Activated naive CD8-positive, alpha-beta T cell treated with anti-CD3 and anti-CD28 coated beads for 36 hours (primary cell): ENCODE data around the gene TKTL1. TPM values are rescaled to one million over a fixed set of nuclear protein-coding genes. Genes with fewer than 3 reads are reported as not detected.
"Not testable (repeated sequence)": the region's sequence is repeated elsewhere in the genome, so short reads cannot be mapped to it uniquely, and the experiment has no call there.

Experiments
- DNase-seq: peaks from one replicate; pipeline ENCODE4 v3.0.0; 2021
- H3K27ac Mint-ChIP-seq: one replicate; pipeline ENCODE4 v1.8.0; 2022; ENCODE audit warnings: mild to moderate bottlenecking, moderate library complexity, mixed read lengths
- H3K27me3 Mint-ChIP-seq: one replicate; pipeline ENCODE4 v1.8.0; 2022; ENCODE audit warnings: mild to moderate bottlenecking, mixed read lengths
- H3K36me3 Mint-ChIP-seq: one replicate; pipeline ENCODE4 v1.8.0; 2021; ENCODE audit warnings: mild to moderate bottlenecking, mixed read lengths
- H3K4me1 Mint-ChIP-seq: one replicate; pipeline ENCODE4 v1.8.0; 2021; ENCODE audit warnings: mixed read lengths
- H3K4me3 Mint-ChIP-seq: one replicate; pipeline ENCODE4 v1.8.0; 2022; ENCODE audit warnings: mild to moderate bottlenecking, moderate library complexity, mixed read lengths
- H3K9me3 Mint-ChIP-seq: one replicate; pipeline ENCODE4 v1.8.0; 2022; ENCODE audit warnings: mixed read lengths
- total RNA-seq, 2 experiments: library from RNA; stranded (reverse); gene quantifications; one replicate each; pipeline ENCODE4 v1.2.3, GENCODE V29; 2021

TKTL1 gene, protein sequence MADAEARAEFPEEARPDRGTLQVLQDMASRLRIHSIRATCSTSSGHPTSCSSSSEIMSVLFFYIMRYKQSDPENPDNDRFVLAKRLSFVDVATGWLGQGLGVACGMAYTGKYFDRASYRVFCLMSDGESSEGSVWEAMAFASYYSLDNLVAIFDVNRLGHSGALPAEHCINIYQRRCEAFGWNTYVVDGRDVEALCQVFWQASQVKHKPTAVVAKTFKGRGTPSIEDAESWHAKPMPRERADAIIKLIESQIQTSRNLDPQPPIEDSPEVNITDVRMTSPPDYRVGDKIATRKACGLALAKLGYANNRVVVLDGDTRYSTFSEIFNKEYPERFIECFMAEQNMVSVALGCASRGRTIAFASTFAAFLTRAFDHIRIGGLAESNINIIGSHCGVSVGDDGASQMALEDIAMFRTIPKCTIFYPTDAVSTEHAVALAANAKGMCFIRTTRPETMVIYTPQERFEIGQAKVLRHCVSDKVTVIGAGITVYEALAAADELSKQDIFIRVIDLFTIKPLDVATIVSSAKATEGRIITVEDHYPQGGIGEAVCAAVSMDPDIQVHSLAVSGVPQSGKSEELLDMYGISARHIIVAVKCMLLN
- total RNA-seq: 1 to 10 TPM in 1 of 2 experiments, under 1 TPM in 1; 0.72 to 1.1 TPM

DNA sequence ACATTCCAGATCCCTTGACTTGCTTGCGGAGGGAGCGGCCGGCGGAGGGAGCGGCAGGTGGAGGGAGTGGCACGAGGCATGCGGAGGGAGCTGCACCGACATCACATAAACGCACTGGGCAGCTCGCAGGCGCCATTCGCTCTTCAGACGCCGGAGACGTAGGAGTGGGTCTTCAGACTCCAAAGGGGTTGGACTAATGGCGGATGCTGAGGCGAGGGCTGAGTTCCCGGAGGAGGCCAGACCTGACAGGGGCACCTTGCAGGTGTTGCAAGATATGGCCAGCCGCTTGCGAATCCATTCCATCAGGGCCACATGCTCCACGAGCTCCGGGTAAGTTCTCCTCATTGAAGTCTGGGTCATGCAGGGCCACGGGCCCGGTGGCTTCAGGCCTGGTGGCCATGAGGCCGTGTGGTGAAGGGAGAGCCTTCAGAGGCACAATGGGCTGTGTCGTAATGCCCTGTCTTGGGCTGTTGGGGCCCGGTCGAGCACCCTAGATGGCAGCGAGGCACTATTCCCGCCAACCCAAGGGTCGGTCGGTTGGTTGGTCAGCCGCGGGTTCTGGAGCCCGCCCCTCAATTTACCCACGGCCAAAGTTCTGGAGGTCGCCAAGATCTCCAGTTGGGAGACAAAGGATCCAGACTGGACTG, at the start of gene TKTL1:
Gene TKTL1, plus strand, starts transcription at position 132 of the 647 bp plus-strand sequence. Its CDS starts 65 bp downstream, at position 197.
- Mint-ChIP-seq H3K4me3 (no peak within 1 kb of the TSS), H3K27ac (no peak within 1 kb of the TSS), H3K27me3 (no peaks in the 10 kb centered on the region), H3K4me1 (peaks cover 3% of the 10 kb centered on the region), H3K9me3 (no peaks in the 10 kb centered on the region), H3K36me3 (no peaks in the 10 kb centered on the region)
- DNase-seq: no peak

DNA sequence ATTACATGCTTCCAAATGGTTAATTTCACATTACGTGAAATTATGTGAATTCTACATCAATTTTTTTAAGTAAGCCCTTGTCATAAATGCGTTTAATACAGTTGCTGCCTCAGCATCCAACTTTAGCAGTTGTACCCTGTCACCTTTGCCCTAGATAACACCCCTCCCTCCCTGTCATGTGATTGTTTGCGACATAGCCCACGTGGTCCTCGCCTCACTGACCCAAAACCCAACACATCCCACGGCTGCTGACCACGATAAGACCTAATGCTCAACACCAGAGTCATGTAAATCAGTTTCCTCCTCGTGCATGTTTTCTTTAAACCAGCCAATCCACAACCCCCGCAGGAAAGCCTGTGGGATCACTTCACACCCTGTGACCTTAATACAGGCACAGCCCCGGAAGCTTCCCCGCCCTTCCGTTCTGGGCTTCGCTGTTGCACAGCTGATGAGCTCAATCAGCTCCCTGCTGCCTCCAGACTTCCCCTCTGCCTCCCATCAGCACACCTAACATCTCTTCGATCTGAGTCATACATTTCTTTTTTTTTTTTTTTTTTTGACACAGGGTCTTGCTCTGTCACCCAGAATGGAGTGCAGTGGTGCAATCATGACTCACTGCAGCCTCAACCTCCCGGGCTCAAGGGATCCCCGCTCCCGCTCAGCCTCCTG, 48.1 kb upstream of the TKTL1 start:
- H3K36me3 Mint-ChIP-seq, H3K4me1 Mint-ChIP-seq, H3K27ac Mint-ChIP-seq, H3K4me3 Mint-ChIP-seq, H3K27me3 Mint-ChIP-seq, DNase-seq, H3K9me3 Mint-ChIP-seq: not testable (repeated sequence)

DNA sequence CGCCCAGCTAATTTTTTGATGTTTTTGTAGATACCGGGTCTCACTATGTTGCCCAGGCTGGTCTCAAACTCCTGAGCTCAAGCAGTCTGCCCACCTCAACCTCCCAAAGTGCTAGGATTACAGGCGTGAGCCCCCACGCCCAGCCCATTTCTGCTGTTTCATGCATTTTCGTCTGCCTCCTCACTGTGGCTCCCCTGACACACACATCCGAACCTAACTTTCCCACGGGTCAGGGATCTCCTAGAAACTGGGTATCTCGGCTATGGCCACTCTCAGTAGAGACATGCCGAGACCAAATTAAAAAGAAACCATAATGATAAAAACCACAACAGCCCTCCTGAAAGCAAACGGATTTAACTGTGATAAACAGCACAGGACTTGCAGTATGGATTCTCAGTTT, 47.5 kb upstream of the TKTL1 start:
- not testable (repeated sequence) for H3K27ac Mint-ChIP-seq, DNase-seq, H3K27me3 Mint-ChIP-seq, H3K4me1 Mint-ChIP-seq, H3K4me3 Mint-ChIP-seq, H3K36me3 Mint-ChIP-seq, H3K9me3 Mint-ChIP-seq

DNA sequence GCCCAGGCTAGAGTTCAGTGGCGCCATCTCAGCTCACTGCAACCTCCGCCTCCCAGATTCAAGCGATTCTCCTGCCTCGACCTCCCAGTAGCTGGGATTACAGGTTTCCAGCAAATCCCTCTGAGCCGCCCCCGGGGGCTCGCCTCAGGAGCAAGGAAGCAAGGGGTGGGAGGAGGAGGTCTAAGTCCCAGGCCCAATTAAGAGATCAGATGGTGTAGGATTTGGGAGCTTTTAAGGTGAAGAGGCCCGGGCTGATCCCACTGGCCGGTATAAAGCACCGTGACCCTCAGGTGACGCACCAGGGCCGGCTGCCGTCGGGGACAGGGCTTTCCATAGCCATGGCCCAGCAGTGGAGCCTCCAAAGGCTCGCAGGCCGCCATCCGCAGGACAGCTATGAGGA, 38.3 kb upstream of the TKTL1 start, which contains the start of gene OPN1MW3:
Gene OPN1MW3, plus strand, starts transcription at position 301 of the 400 bp plus-strand sequence. Its CDS starts 38 bp downstream, at position 339.
- H3K4me3 Mint-ChIP-seq, H3K27ac Mint-ChIP-seq, H3K4me1 Mint-ChIP-seq, H3K9me3 Mint-ChIP-seq, H3K27me3 Mint-ChIP-seq, H3K36me3 Mint-ChIP-seq, DNase-seq: not testable (repeated sequence)

DNA sequence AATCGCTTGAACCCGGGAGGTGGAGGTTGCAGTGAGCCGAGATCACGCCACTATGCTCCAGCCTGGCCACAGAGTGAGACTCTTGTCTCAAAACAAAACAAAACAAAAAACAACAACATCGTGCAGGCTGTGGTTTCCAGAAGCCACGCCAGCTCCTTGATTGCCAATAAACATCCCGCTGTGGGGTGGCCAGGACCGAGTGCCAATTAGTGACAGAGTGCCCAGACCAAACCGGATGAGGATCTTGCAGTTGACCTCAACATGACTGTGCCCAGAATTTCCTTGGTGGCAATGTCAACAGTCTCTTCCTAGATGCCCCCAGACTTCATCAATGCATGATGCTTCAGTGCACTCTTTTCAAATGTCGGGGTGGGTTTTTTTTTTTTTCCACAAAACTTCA, 36.9 kb upstream of the TKTL1 start:
- DNase-seq, H3K27me3 Mint-ChIP-seq, H3K27ac Mint-ChIP-seq, H3K36me3 Mint-ChIP-seq, H3K9me3 Mint-ChIP-seq, H3K4me1 Mint-ChIP-seq, H3K4me3 Mint-ChIP-seq: not testable (repeated sequence)

DNA sequence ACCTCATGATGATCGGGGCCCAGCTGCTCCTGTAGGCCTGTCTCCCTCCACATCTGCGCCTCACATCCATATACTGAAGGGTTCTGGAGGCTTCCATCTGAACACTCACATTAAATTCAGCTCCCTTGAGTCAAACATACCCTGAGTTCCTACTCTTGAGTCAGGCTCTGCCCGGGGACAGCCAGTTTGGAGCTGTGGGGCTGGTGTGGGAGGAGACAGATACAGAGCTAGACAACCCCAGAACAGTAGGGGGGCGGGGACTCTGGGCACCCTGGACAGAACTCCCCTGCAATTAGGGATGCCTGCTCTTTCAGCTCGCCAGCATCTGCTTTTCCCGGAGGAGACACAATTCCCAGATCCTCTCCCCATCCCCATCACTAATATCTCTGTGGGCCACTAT, 32.5 kb upstream of the TKTL1 start:
- H3K9me3 Mint-ChIP-seq, DNase-seq, H3K4me3 Mint-ChIP-seq, H3K4me1 Mint-ChIP-seq, H3K27me3 Mint-ChIP-seq, H3K27ac Mint-ChIP-seq, H3K36me3 Mint-ChIP-seq: not testable (repeated sequence)

DNA sequence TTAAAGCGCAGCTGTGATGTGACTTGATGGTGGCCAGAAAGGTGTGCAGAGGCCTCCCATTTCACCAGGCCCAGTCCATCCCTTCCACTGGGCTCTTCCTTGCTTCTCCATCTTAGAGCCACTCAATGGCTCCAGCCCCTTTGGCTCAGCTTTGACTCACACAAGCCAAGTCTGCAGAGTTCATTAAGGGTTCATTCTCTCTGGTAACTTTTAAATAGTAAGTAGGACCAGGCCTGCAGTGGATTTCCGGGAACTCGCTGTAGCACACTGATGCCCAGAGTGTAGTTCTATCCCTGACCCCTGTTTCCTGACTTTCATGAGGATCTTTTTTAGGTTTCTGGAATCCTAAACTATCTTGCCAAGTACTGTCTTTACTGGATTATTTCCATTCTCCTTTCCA, 26.4 kb upstream of the TKTL1 start:
- not testable (repeated sequence) for DNase-seq, H3K27me3 Mint-ChIP-seq, H3K4me3 Mint-ChIP-seq, H3K4me1 Mint-ChIP-seq, H3K9me3 Mint-ChIP-seq, H3K36me3 Mint-ChIP-seq, H3K27ac Mint-ChIP-seq

DNA sequence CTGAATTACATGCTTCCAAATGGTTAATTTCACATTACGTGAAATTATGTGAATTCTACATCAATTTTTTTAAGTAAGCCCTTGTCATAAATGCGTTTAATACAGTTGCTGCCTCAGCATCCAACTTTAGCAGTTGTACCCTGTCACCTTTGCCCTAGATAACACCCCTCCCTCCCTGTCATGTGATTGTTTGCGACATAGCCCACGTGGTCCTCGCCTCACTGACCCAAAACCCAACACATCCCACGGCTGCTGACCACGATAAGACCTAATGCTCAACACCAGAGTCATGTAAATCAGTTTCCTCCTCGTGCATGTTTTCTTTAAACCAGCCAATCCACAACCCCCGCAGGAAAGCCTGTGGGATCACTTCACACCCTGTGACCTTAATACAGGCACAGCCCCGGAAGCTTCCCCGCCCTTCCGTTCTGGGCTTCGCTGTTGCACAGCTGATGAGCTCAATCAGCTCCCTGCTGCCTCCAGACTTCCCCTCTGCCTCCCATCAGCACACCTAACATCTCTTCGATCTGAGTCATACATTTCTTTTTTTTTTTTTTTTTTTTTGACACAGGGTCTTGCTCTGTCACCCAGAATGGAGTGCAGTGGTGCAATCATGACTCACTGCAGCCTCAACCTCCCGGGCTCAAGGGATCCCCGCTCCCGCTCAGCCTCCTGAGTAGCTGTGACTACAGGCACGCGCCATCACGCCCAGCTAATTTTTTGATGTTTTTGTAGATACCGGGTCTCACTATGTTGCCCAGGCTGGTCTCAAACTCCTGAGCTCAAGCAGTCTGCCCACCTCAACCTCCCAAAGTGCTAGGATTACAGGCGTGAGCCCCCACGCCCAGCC, 10.9 kb upstream of the TKTL1 start:
- not testable (repeated sequence) for H3K27ac Mint-ChIP-seq, H3K36me3 Mint-ChIP-seq, H3K4me1 Mint-ChIP-seq, DNase-seq, H3K4me3 Mint-ChIP-seq, H3K27me3 Mint-ChIP-seq, H3K9me3 Mint-ChIP-seq

DNA sequence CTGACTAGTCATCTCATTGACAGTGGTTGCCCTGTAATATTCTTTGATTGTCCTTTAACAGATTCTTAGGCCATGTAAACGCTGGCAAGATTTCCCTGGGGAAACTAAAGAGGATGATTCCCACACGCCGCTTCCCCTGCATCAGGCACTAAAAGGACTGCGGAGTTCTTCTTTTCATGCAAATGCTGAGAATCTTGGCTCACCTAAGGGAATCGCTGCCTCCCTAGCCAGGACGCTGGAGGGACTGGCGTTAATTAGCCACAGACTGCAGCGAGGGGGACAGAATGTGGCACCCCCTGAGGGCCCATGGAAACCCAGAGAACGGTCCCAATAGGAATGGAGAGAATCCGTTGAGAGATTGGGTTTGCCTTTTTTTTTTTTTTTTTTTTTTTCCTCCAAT, 9.2 kb upstream of the TKTL1 start:
- not testable (repeated sequence) for DNase-seq, H3K27ac Mint-ChIP-seq, H3K4me1 Mint-ChIP-seq, H3K27me3 Mint-ChIP-seq, H3K36me3 Mint-ChIP-seq, H3K9me3 Mint-ChIP-seq, H3K4me3 Mint-ChIP-seq

DNA sequence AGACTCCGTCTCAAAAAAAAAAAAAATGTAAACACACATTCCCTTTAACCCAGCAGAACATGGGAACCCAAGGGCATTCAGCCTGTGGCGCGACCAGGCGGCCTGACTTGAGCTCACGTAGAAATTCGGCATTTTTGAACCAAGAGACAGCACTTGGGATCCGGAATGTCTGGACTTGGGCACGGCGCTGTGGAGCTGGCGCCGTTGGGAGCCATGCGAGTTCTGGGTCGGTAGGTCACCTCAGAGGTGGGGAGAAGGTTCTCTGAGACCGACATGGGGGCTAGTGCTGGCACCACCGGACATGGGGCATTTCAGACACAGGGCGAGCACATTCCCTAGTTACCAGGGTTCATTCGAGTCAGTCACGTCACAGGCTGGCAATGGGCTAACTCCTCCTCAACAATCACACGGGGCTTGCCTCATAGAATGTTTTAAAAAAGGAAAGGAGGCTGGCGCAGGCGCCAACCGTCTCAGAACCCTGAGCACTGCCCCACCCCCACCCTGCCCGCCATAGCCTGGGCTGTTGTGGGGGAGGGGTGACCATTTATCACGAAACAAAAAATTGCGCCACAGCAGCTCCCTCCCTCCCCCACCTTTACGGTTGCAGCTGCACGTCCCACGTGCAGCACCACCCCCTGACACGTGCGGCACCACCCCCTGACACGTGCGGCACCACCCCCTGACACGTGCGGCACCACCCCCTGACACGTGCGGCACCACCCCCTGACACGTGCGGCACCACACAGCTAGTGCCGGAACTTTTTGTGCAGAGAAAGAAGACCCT, 612 bp upstream of the TKTL1 start, which contains the start of gene TEX28:
Gene TEX28, minus strand, starts transcription at position 334 of the 784 bp plus-strand sequence. CDS start 3,007 bp downstream, outside the sequence.
- no peaks in the 10 kb centered on the region for H3K9me3 Mint-ChIP-seq
- no peak within 1 kb of the TSS for H3K4me3 Mint-ChIP-seq
- H3K27ac Mint-ChIP-seq: no peak within 1 kb of the TSS
- no peaks in the 10 kb centered on the region for H3K27me3 Mint-ChIP-seq
- no peak for DNase-seq
- peaks cover 3% of the 10 kb centered on the region for H3K4me1 Mint-ChIP-seq
- H3K36me3 Mint-ChIP-seq: no peaks in the 10 kb centered on the region

DNA sequence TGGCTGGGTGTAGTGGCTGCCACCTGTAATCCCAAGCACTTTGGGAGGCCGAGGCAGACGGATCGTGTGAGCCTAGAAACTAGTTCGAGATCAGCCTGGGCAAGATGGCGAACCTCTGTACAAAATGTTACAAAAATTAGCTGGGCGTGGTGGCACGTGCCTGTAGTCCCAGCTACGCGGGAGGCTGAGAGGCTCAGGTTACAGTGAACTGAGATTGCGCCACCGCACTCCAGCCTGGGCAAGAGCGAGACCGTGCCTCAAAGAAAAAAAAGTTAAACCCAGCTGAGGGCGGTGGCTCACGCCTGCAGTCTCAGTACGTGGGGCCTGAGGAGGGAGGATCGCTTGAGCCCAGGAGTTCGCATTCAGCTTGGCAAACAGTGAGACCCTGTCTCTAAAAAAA, 1.1 kb downstream of the TKTL1 start:
- Mint-ChIP-seq H3K4me3 (no peak overlapping the region), H3K9me3 (no peaks in the 10 kb centered on the region), H3K36me3 (no peaks in the 10 kb centered on the region), H3K27ac (no peak overlapping the region), H3K4me1 (peaks cover 3% of the 10 kb centered on the region), H3K27me3 (no peaks in the 10 kb centered on the region)
- DNase-seq: no peak

DNA sequence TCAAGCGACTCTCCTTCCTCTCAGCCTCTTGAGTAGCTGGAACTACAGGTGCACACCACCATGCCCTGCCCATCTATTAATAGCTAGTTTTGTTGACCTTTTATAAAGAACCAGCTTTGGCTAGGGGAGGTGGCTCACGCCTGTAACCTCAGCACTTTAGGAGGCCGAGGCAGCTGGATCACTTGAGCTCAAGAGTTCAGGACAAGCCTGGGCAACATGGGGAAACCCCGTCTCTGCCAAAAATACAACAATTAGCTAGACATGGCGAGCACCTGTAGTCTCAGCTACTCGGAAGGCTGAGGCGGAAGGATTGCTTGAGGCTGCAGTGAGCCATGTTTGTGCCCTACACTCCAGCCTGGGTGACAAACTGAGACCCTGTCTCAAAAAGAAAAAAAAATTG, 2.7 kb downstream of the TKTL1 start:
- H3K27me3 Mint-ChIP-seq: no peaks in the 10 kb centered on the region
- no peaks in the 10 kb centered on the region for H3K9me3 Mint-ChIP-seq
- no peak overlapping the region for H3K27ac Mint-ChIP-seq
- peaks cover 3% of the 10 kb centered on the region for H3K4me1 Mint-ChIP-seq
- no peaks in the 10 kb centered on the region for H3K36me3 Mint-ChIP-seq
- no peak overlapping the region for H3K4me3 Mint-ChIP-seq
- DNase-seq: no peak

DNA sequence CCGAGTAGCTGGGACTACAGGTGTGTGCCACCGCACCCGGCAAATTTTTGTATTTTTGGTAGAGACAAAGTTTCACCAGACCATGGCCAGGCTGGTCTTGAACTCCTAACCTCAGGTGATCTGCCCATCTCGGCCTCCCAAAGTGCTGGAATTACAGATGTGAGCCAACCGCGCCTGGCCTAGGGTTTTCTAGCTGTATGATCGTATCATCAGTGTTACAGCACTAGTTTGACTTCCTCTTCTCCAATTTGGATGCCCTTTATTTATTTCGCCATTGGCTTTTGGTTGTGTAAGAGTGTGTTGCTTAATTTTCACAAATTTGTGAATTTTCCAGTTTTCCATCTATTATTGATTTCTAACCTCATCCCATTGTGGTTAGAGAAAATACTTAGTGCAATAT, 5.2 kb downstream of the TKTL1 start:
- H3K9me3 Mint-ChIP-seq: no peaks in the 10 kb centered on the region
- peaks cover 1% of the 10 kb centered on the region for H3K36me3 Mint-ChIP-seq
- H3K4me3 Mint-ChIP-seq: no peak overlapping the region
- no peak for DNase-seq
- H3K27ac Mint-ChIP-seq: no peak overlapping the region
- H3K27me3 Mint-ChIP-seq: no peaks in the 10 kb centered on the region
- H3K4me1 Mint-ChIP-seq: peaks cover 3% of the 10 kb centered on the region

DNA sequence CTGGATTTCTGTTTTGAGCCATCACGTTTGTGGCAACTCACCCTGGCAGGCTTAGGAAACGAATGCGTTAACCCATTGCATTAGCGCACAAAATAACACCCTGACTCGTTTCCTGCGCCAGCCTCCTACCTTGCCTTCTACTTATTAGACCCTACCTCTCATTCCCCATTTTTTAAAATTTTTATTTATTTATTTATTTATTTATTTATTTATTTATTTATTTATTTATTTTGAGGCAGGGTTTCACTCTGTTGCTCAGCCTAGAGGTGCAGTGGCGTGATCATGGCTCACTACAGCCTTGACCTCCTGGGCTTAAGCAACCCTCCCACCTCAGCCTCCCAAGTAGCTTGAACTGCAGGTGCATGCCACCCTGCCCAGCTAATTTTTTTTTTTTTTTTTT, 7.4 kb downstream of the TKTL1 start:
- not testable (repeated sequence) for H3K36me3 Mint-ChIP-seq, H3K9me3 Mint-ChIP-seq, H3K27me3 Mint-ChIP-seq, H3K27ac Mint-ChIP-seq, DNase-seq, H3K4me1 Mint-ChIP-seq, H3K4me3 Mint-ChIP-seq
